GM12878 (cell line): ENCODE results near the gene CTDP1. TPM values are rescaled to one million over a fixed set of nuclear protein-coding genes. Genes with fewer than 3 reads are reported as not detected.

Source experiments
- ATAC-seq: fragments of 200-7000 bp; cut with Tn5 transposase; 3 replicates; pipeline ENCODE4 v1.9.1; 2020; ENCODE audit warnings: mild to moderate bottlenecking, moderate library complexity
- BruUV-seq: library from RNA; stranded (reverse); fragments of 400-500 nt; replicated peaks from 2 replicates; lab custom pipeline; 2021; lab: Mats Ljungman, UMichigan
- CTCF ChIA-PET: fragments of 300-600 bp; sonication (Branson Sonifier 250); formaldehyde crosslinking; extraction: SDS; loops from one replicate; lab custom pipeline; 2021; ENCODE audit warnings: inconsistent platforms; lab: Yijun Ruan, JAX
- POLR2A ChIA-PET: fragments of 350-600 bp; formaldehyde crosslinking; extraction: SDS; loops from one replicate; lab custom pipeline; 2021; ENCODE audit warnings: inconsistent platforms; lab: Charles Lee
- RAD21 ChIA-PET: fragments of 300-600 bp; sonication (Branson Sonifier 250); formaldehyde crosslinking; loops from one replicate; lab custom pipeline; 2023; ENCODE audit warnings: antibody characterized with exemption; ENCODE audit not compliant: unreplicated experiment; lab: Charles Lee
- SMC1A ChIA-PET: fragments of 300-600 bp; sonication (Branson Sonifier 250); formaldehyde crosslinking; loops from one replicate; lab custom pipeline; 2023; ENCODE audit not compliant: unreplicated experiment, uncharacterized antibody; lab: Charles Lee
- DNase-seq: peaks from one replicate; pipeline ENCODE4 v3.0.0-alpha.2; 2011; ENCODE audit warnings: low read depth, low spot score
- FAIRE-seq: peaks from 3 replicates; lab custom pipeline; 2011; peaks lifted over from hg19 to GRCh38; lab: Jason Lieb, UNC
- H2AFZ ChIP-seq: 2 replicates; pipeline ENCODE4 v1.6.0; 2011; ENCODE audit warnings: low read depth, low read length, control low read depth; ENCODE audit not compliant: control insufficient read depth
- H3K27ac ChIP-seq: 2 replicates; pipeline ENCODE4 v1.5.1; 2011; ENCODE audit warnings: control low read depth; ENCODE audit not compliant: control insufficient read depth, insufficient read depth
- H3K27me3 ChIP-seq, 2 experiments: replicated peaks in 1 of 2; 2 replicates each; pipeline versions ENCODE4 v1.6.0 to v1.6.1; 2011; ENCODE audit warnings: low read length in 1 of 2; ENCODE audit not compliant: control insufficient read depth in 2 of 2, insufficient read depth in 2 of 2
- H3K36me3 ChIP-seq, 2 experiments: 2 replicates each; pipeline ENCODE4 v1.5.1; 2011; ENCODE audit warnings: low read length in 1 of 2; ENCODE audit not compliant: control insufficient read depth in 2 of 2, insufficient read depth in 2 of 2
- H3K4me1 ChIP-seq: 2 replicates; pipeline ENCODE4 v1.6.1; 2011; ENCODE audit warnings: mild to moderate bottlenecking, low read length, moderate library complexity, mixed read lengths; ENCODE audit not compliant: control insufficient read depth, insufficient read depth
- H3K4me2 ChIP-seq: 2 replicates; pipeline ENCODE4 v1.6.0; 2011; ENCODE audit warnings: control low read depth; ENCODE audit not compliant: control insufficient read depth, insufficient read depth
- H3K4me3 ChIP-seq: fragments of 200-600 bp; sonication (generic); 2 replicates; pipeline ENCODE4 v1.5.1; 2016
- H3K79me2 ChIP-seq: 2 replicates; pipeline ENCODE4 v1.6.0; 2011; ENCODE audit warnings: low read length; ENCODE audit not compliant: control insufficient read depth, insufficient read depth
- H3K9ac ChIP-seq: 2 replicates; pipeline ENCODE4 v1.8.0; 2011; ENCODE audit warnings: low read length, control low read depth, mixed read lengths; ENCODE audit not compliant: control insufficient read depth, insufficient read depth
- H3K9me3 ChIP-seq: replicated peaks from 3 replicates; pipeline ENCODE4 v1.5.1; 2011; ENCODE audit warnings: mild to moderate bottlenecking, low read length; ENCODE audit not compliant: control insufficient read depth, insufficient read depth
- H4K20me1 ChIP-seq: 2 replicates; pipeline ENCODE4 v1.6.0; 2011; ENCODE audit not compliant: control insufficient read depth, insufficient read depth
- ATF3 ChIP-seq: IDR thresholded peaks from 2 replicates; pipeline ENCODE4 v1.6.1; 2011; ENCODE audit warnings: low read depth, mild to moderate bottlenecking, low read length, moderate library complexity, borderline replicate concordance; ENCODE audit errors: extremely low read depth
- CHD1 ChIP-seq: IDR thresholded peaks from 2 replicates; pipeline ENCODE4 v1.6.1; 2012; ENCODE audit warnings: low read depth, low read length, improper control_type of control experiment
- CTCF ChIP-seq, 3 experiments: IDR thresholded peaks in 2 of 3; conservative IDR thresholded peaks in 1 of 3; 2 replicates each; pipeline ENCODE4 v1.5.1; 2011; ENCODE audit warnings: low read depth in 3 of 3, low read length in 3 of 3, mild to moderate bottlenecking in 3 of 3, control low read depth in 2 of 3, moderate library complexity in 2 of 3, inconsistent platforms in 1 of 3, mixed read lengths in 1 of 3; ENCODE audit not compliant: control insufficient read depth in 2 of 3, insufficient read depth in 1 of 3; ENCODE audit errors: extremely low read depth in 1 of 3
- GATAD2B ChIP-seq: fragments of 450-650 bp; conservative IDR thresholded peaks from 2 replicates; pipeline ENCODE4 v1.6.1; 2017; ENCODE audit warnings: low read depth, mild to moderate bottlenecking, moderate library complexity
- IRF4 ChIP-seq: IDR thresholded peaks from 2 replicates; pipeline ENCODE4 v1.6.1; 2011; ENCODE audit warnings: low read depth, low read length
- JUNB ChIP-seq: IDR thresholded peaks from 2 replicates; pipeline ENCODE4 v1.6.1; 2016; ENCODE audit warnings: antibody characterized with exemption, mild to moderate bottlenecking
- MEF2B ChIP-seq: fragments of 450-650 bp; IDR thresholded peaks from 2 replicates; pipeline ENCODE4 v1.6.1; 2018; ENCODE audit warnings: mild to moderate bottlenecking, moderate library complexity; ENCODE audit not compliant: partially characterized antibody, poor library complexity, severe bottlenecking
- MTA3 ChIP-seq: IDR thresholded peaks from 2 replicates; pipeline ENCODE4 v1.6.1; 2012; ENCODE audit warnings: low read length, inconsistent platforms, borderline replicate concordance
- NR2C1 ChIP-seq: fragments of 450-650 bp; IDR thresholded peaks from 2 replicates; pipeline ENCODE4 v1.6.1; 2017; ENCODE audit warnings: antibody characterized with exemption, mild to moderate bottlenecking, moderate library complexity
- NR2F1 ChIP-seq: fragments of 450-650 bp; conservative IDR thresholded peaks from 2 replicates; pipeline ENCODE4 v1.6.1; 2017; ENCODE audit warnings: mild to moderate bottlenecking
- PML ChIP-seq: IDR thresholded peaks from 2 replicates; pipeline ENCODE4 v1.6.1; 2012; ENCODE audit warnings: low read length, inconsistent platforms
- POLR2AphosphoS2 ChIP-seq: IDR thresholded peaks from 2 replicates; pipeline ENCODE4 v1.6.1; 2011; ENCODE audit warnings: low read depth, mild to moderate bottlenecking, low read length, improper control_type of control experiment, moderate library complexity
- STAT1 ChIP-seq: fragments of 450-650 bp; conservative IDR thresholded peaks from 2 replicates; pipeline ENCODE4 v1.6.1; 2014; ENCODE audit warnings: antibody characterized with exemption, mild to moderate bottlenecking
- STAT3 ChIP-seq: IDR thresholded peaks from 2 replicates; pipeline ENCODE4 v1.6.1; 2011; ENCODE audit warnings: low read depth, low read length, improper control_type of control experiment
- TAF1 ChIP-seq: IDR thresholded peaks from 2 replicates; pipeline ENCODE4 v1.6.1; 2011; ENCODE audit warnings: mild to moderate bottlenecking, low read depth, low read length, borderline replicate concordance
- ZBED1 ChIP-seq: IDR thresholded peaks from 2 replicates; pipeline ENCODE4 v1.6.1; 2016; ENCODE audit warnings: borderline replicate concordance
- WGBS: methylation state at CpG from one replicate; pipeline ENCODE4 v1.1.6; 2016; ENCODE audit warnings: low lambda C conversion rate; ENCODE audit not compliant: insufficient replicate concordance, insufficient coverage; ENCODE audit errors: missing lambda C conversion rate; 5-methylcytosine and 5-hydroxymethylcytosine counted together
- in situ Hi-C: fragments of 300-500 bp; cut with MboI; formaldehyde crosslinking; loops from 9 replicates; pipeline ENCODE4 v1.14.3; 2018; ENCODE audit warnings: mixed read lengths
- intact Hi-C: fragments of 100-400 bp; cut with micrococcal nuclease; formaldehyde crosslinking; loops from one replicate; pipeline ENCODE4 v1.14.2; 2022; ENCODE audit not compliant: unreplicated experiment
- polyA plus RNA-seq, 11 experiments: library from polyadenylated mRNA; depleted of rRNA in 4 of 11; unstranded in 6 of 11; stranded (reverse) in 5 of 11; fragments of >200 nt; fragmentation: Nextera tagmentation in 4 of 11; fragmentation: Illumina TruSeq in 1 of 11; extraction: Ambion mirVana in 4 of 11; extraction: Trizol in 1 of 11; gene quantifications; 1 replicate in 1 of 11; 2 replicates in 10 of 11; pipeline versions ENCODE4 v1.2.1 to v1.2.3, GENCODE V29; 2011 to 2016; ENCODE audit warnings: inconsistent platforms in 2 of 11, missing spikeins in 2 of 11, low read depth in 1 of 11
- total RNA-seq, 4 experiments: library from RNA; depleted of rRNA in 3 of 4; stranded (reverse); fragments of >200 nt in 3 of 4; fragmentation: Illumina TruSeq in 1 of 4; extraction: Trizol in 1 of 4; gene quantifications; 2 replicates each; pipeline versions ENCODE4 v1.2.1 to v1.2.3, GENCODE V29; 2013 to 2021
- TF ChIP-seq, protein P1 (sequence below): fragments of 450-650 bp; formaldehyde crosslinking; IDR thresholded peaks from 2 replicates; pipeline ENCODE4 v1.4.0; 2020; ENCODE audit warnings: mild to moderate bottlenecking, moderate library complexity

The CTDP1 gene
- total and polyA plus RNA-seq, 10 of the 15 experiments (the other 5 are each of a cell fraction or from before 2014, with no cell fraction given) = 0.32 to 31.3 (median 8.8) TPM

DNA sequence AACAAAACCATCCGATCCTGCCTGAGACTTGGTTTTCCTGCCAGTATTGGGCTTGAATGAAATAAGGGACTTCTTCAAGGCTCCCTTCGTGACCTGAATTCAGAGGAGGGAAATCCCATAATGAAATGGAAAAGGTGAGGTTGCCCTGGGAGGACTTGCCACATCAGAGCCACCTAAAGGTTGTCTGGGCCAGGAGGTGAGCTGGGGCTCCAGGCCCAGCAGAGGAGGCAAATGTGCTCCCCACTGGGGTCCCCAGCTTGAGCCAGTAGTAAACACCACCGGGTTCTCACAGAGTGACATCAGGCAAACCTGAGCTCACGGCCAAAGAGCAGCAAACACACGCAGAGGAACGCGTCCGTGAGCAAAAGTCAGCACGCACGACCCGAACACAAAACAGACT lies 28.6 kb upstream of the CTDP1 start:
- Histone ChIP-seq H3K36me3 (no peaks in the 10 kb centered on the region), H3K9me3 (no peaks in the 10 kb centered on the region), H2AFZ (no peak overlapping the region), H3K4me2 (no peak overlapping the region), H4K20me1 (no peaks in the 10 kb centered on the region), H3K4me1 (no peaks in the 10 kb centered on the region), H3K27ac (no peak overlapping the region), H3K27me3 (no peaks in the 10 kb centered on the region; a peak in 1 of 4 replicates), H3K4me3 (no peak overlapping the region), H3K9ac (no peak overlapping the region), H3K79me2 (no peaks in the 10 kb centered on the region)
- WGBS = 70% methylated on average over 11 of the region's 11 CpGs
- BruUV-seq = no TSS peak
- ChIA-PET SMC1A (no interaction called here), RAD21 (no interaction called here), POLR2A (no interaction called here), CTCF (no interaction called here)
- DNase-seq = no peak
- TF ChIP-seq CTCF (IDR thresholded peaks at IDR 0.05 in 2 of 3, conservative IDR thresholded peaks at IDR 0.05 in 1 of 3; ENCODE audit: control insufficient read depth in 2 of 3, extremely low read depth in 1 of 3, insufficient read depth in 1 of 3, low read depth in 3 of 3, low read length in 3 of 3) = no peak
- TF ChIP-seq POLR2AphosphoS2 = no peak
- TF ChIP-seq ATF3 = no peak
- TF ChIP-seq JUNB = no peak
- no peak for TF ChIP-seq IRF4
- TF ChIP-seq NR2C1 = no peak
- no peak for TF ChIP-seq GATAD2B
- no peak for TF ChIP-seq NR2F1
- no peak for TF ChIP-seq STAT1
- TF ChIP-seq PML = no peak
- TF ChIP-seq ZBED1 = no peak
- no peak for TF ChIP-seq STAT3
- TF ChIP-seq, protein P1, sequence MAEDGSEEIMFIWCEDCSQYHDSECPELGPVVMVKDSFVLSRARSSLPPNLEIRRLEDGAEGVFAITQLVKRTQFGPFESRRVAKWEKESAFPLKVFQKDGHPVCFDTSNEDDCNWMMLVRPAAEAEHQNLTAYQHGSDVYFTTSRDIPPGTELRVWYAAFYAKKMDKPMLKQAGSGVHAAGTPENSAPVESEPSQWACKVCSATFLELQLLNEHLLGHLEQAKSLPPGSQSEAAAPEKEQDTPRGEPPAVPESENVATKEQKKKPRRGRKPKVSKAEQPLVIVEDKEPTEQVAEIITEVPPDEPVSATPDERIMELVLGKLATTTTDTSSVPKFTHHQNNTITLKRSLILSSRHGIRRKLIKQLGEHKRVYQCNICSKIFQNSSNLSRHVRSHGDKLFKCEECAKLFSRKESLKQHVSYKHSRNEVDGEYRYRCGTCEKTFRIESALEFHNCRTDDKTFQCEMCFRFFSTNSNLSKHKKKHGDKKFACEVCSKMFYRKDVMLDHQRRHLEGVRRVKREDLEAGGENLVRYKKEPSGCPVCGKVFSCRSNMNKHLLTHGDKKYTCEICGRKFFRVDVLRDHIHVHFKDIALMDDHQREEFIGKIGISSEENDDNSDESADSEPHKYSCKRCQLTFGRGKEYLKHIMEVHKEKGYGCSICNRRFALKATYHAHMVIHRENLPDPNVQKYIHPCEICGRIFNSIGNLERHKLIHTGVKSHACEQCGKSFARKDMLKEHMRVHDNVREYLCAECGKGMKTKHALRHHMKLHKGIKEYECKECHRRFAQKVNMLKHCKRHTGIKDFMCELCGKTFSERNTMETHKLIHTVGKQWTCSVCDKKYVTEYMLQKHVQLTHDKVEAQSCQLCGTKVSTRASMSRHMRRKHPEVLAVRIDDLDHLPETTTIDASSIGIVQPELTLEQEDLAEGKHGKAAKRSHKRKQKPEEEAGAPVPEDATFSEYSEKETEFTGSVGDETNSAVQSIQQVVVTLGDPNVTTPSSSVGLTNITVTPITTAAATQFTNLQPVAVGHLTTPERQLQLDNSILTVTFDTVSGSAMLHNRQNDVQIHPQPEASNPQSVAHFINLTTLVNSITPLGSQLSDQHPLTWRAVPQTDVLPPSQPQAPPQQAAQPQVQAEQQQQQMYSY (CRISPR knock-in tag) = no peak
- TF ChIP-seq TAF1 = no peak
- TF ChIP-seq MEF2B = no peak
- TF ChIP-seq CHD1 = no peak
- no peak for TF ChIP-seq MTA3
- in situ Hi-C loops (no loop called here), intact Hi-C loops (no loop called here)
- FAIRE-seq = no peak
- ATAC-seq = no peak
